Measurements from ENCODE around the gene KCNQ1.

DNA sequence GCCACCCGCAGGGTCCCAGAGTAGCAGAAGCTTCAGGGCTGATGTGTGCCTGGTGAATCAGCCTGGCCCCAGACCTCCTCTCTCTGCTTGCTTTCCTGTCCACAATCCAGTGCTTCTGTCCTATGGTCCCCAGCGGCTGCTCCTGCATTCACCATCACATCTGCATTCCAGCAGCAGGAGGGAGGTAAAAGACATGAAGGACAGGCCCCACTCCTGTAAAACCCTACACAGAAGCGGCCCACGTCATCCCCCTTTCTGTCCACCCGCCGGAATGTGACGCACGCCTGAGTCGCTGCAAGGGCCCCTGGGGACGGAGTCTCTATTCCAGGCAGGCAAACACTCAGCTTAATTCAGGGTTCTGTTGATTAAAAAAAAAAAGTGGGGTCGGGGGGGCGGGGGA is 382.4 kb downstream of the KCNQ1 start:
- TF ChIP-seq POLR2A (IDR thresholded peaks at IDR 0.05; ENCODE audit: low read length) (no peak), GATA1 (IDR thresholded peaks at IDR 0.05; ENCODE audit: low read depth, low read length) (no peak)
